Right renal cortex interstitium (tissue), 3 donors: ENCODE results near the gene HNRNPLL. TPM values are rescaled to one million over a fixed set of nuclear protein-coding genes. Genes with fewer than 3 reads are reported as not detected.

Source experiments
- polyA plus RNA-seq, 3 donors: library from polyadenylated mRNA; unstranded; fragments of 120-200 nt; gene quantifications; one replicate each; pipeline ENCODE4 v1.2.1, GENCODE V29; 2013; ENCODE audit not compliant: insufficient read length in 3 of 3

The HNRNPLL gene
- polyA plus RNA-seq, 3 donors = 74.0 to 88.9 (median 85.6) TPM

Other genes with a start within 250 kb of the HNRNPLL start
- 10 to 100 TPM; 65.2 to 66.6 (median 66.3) TPM for gene ATL2, start 225.7 kb downstream of the HNRNPLL start, polyA plus RNA-seq
- gene GALM, start 63.2 kb upstream of the HNRNPLL start, polyA plus RNA-seq = 10 to 100 TPM; 53.7 to 69.4 (median 55.9) TPM
- gene SRSF7, start 148.4 kb upstream of the HNRNPLL start, polyA plus RNA-seq = 100 to 1,000 TPM; 265 to 283 (median 267) TPM
- gene GEMIN6, start 175.3 kb upstream of the HNRNPLL start, polyA plus RNA-seq = 10 to 100 TPM; 23.7 to 24.4 (median 23.9) TPM